A549 treated with AZD9567 at 1 μM for 4 hours (cell line): Measurements from ENCODE around the gene USP17L27. TPM values are rescaled to one million over a fixed set of nuclear protein-coding genes. Genes with fewer than 3 reads are reported as not detected.

ENCODE experiments used
- total RNA-seq: library from RNA; stranded (reverse); fragments of 200-300 nt; extraction: Qiagen RNA extraction; gene quantifications from 5 replicates; pipeline ENCODE4 v1.2.3, GENCODE V29; 2022; ENCODE audit not compliant: insufficient read depth

The USP17L27 gene
- not detected in 5 replicates for total RNA-seq

GRCh38 chr4:9343848-9344247 lies at the start of gene USP17L27:
TSS of gene USP17L27 (plus strand) at chr4:9344148. CDS start at chr4:9344148, 0 bp downstream.

GRCh38 chr4:9324865-9325264 lies 19.1 kb upstream of the USP17L27 start, which contains the start of gene USP17L24:
TSS of gene USP17L24 (plus strand) at chr4:9325165. CDS start at chr4:9325165, 0 bp downstream.

GRCh38 chr4:9329611-9330010 lies 14.3 kb upstream of the USP17L27 start, which contains the start of gene USP17L25:
TSS of gene USP17L25 (plus strand) at chr4:9329911. CDS start at chr4:9329911, 0 bp downstream.

GRCh38 chr4:9334358-9334757 lies 9.6 kb upstream of the USP17L27 start, which contains the start of gene USP17L26:
TSS of gene USP17L26 (plus strand) at chr4:9334658. CDS start at chr4:9334658, 0 bp downstream.

GRCh38 chr4:9339103-9339502 lies 4.8 kb upstream of the USP17L27 start, which contains the start of gene USP17L5:
TSS of gene USP17L5 (plus strand) at chr4:9339403. CDS start at chr4:9339403, 0 bp downstream.

GRCh38 chr4:9348593-9348992 lies 4.6 kb downstream of the USP17L27 start, which contains the start of gene USP17L28:
TSS of gene USP17L28 (plus strand) at chr4:9348893. CDS start at chr4:9348893, 0 bp downstream.

GRCh38 chr4:9353338-9353737 lies 9.4 kb downstream of the USP17L27 start, which contains the start of gene USP17L29:
TSS of gene USP17L29 (plus strand) at chr4:9353638. CDS start at chr4:9353638, 0 bp downstream.

GRCh38 chr4:9362829-9363228 lies 18.9 kb downstream of the USP17L27 start, which contains the start of gene USP17L30:
TSS of gene USP17L30 (plus strand) at chr4:9363129. CDS start at chr4:9363129, 0 bp downstream.

Other genes starting within 250 kb of the USP17L27 start
- 0.02 TPM in 1 of 5 replicates, not detected in the others for gene FAM90A26, start 173.7 kb upstream of the USP17L27 start, total RNA-seq
- not detected in 5 replicates for gene USP17L10, start 133.5 kb upstream of the USP17L27 start, total RNA-seq
- 0.06 TPM in 1 of 5 replicates, not detected in the others for gene USP17L11, start 128.7 kb upstream of the USP17L27 start, total RNA-seq
- not detected in 5 replicates for gene USP17L12, start 124.0 kb upstream of the USP17L27 start, total RNA-seq
- not detected in 5 replicates for gene USP17L13, start 119.3 kb upstream of the USP17L27 start, total RNA-seq
- gene USP17L15, start 109.8 kb upstream of the USP17L27 start, total RNA-seq: not detected in 5 replicates
- gene USP17L17, start 100.3 kb upstream of the USP17L27 start, total RNA-seq: not detected in 5 replicates
- not detected in 5 replicates for gene USP17L18, start 95.5 kb upstream of the USP17L27 start, total RNA-seq
- not detected in 5 replicates for gene USP17L19, start 90.8 kb upstream of the USP17L27 start, total RNA-seq
- gene USP17L20, start 86.0 kb upstream of the USP17L27 start, total RNA-seq: not detected in 5 replicates
- not detected in 5 replicates for gene USP17L21, start 81.3 kb upstream of the USP17L27 start, total RNA-seq
- not detected in 5 replicates for gene USP17L22, start 76.5 kb upstream of the USP17L27 start, total RNA-seq
- gene USP17L24, start 19.0 kb upstream of the USP17L27 start, total RNA-seq: not detected in 5 replicates
- not detected in 5 replicates for gene USP17L25, start 14.2 kb upstream of the USP17L27 start, total RNA-seq
- gene USP17L26, start 9.5 kb upstream of the USP17L27 start, total RNA-seq: not detected in 5 replicates
- not detected in 5 replicates for gene USP17L5, start 4.7 kb upstream of the USP17L27 start, total RNA-seq
- gene USP17L28, start 4.7 kb downstream of the USP17L27 start, total RNA-seq: not detected in 5 replicates
- gene USP17L29, start 9.5 kb downstream of the USP17L27 start, total RNA-seq: not detected in 5 replicates
- not detected in 5 replicates for gene USP17L30, start 19.0 kb downstream of the USP17L27 start, total RNA-seq
- not detected in 5 replicates for gene DEFB131A, start 100.3 kb downstream of the USP17L27 start, total RNA-seq